ENCODE data around the gene SPR.

Gene SPR

GRCh38 chr2:72920318-72921087 lies 33.3 kb downstream of the SPR start:
- Histone ChIP-seq H3K36me3 (no peaks in the 10 kb centered on the region), H3K9ac (no peak overlapping the region), H3K4me3 (peak overlapping the region; percentile 30)

GRCh38 chr2:72921088-72921851 lies 34.1 kb downstream of the SPR start:
- Histone ChIP-seq H3K9ac (no peak overlapping the region), H3K4me1 (peaks cover 43% of the 10 kb centered on the region), H3K9me3 (no peaks in the 10 kb centered on the region), H3K27ac (no peak overlapping the region), H3K4me3 (no peak overlapping the region), H3K36me3 (no peaks in the 10 kb centered on the region), H3K27me3 (peaks cover 100% of the 10 kb centered on the region), H4K20me1 (peaks cover 97% of the 10 kb centered on the region), H3K4me2 (no peak overlapping the region)
- TF ChIP-seq Cebpa-rat (IDR thresholded peaks at IDR 0.05): no peak

More at GRCh38 chr2:72920318-72921087, 33.3 kb downstream of the SPR start:
- Histone ChIP-seq H3K4me2 (peak overlapping the region; percentile 47), H3K9me3 (no peaks in the 10 kb centered on the region), H3K4me1 (peaks cover 49% of the 10 kb centered on the region), H3K27ac (no peak overlapping the region), H4K20me1 (peaks cover 96% of the 10 kb centered on the region), H3K27me3 (peaks cover 100% of the 10 kb centered on the region)
- no peak for TF ChIP-seq Cebpa-rat (IDR thresholded peaks at IDR 0.05)

- Histone ChIP-seq H3K4me2 (no peak overlapping the region), H3K36me3 (no peaks in the 10 kb centered on the region), H4K20me1 (peaks cover 97% of the 10 kb centered on the region), H3K4me3 (no peak overlapping the region), H3K27me3 (peaks cover 100% of the 10 kb centered on the region), H3K9me3 (no peaks in the 10 kb centered on the region), H3K4me1 (peaks cover 37% of the 10 kb centered on the region), H3K27ac (no peak overlapping the region), H3K9ac (no peak overlapping the region)
- TF ChIP-seq Cebpa-rat (IDR thresholded peaks at IDR 0.05): no peak
These were observed 34.6 kb downstream of the SPR start for GRCh38 chr2:72921853-72922252.

- Histone ChIP-seq H4K20me1 (peaks cover 86% of the 10 kb centered on the region), H3K4me3 (peak overlapping the region; percentile 26; the same call in 1 of the 2 replicates), H3K4me1 (peaks cover 21% of the 10 kb centered on the region), H3K36me3 (no peaks in the 10 kb centered on the region), H3K27me3 (peaks cover 100% of the 10 kb centered on the region), H3K9me3 (no peaks in the 10 kb centered on the region), H3K27ac (no peak overlapping the region), H3K4me2 (peak overlapping the region; percentile 32), H3K9ac (no peak overlapping the region)
- TF ChIP-seq Cebpa-rat (IDR thresholded peaks at IDR 0.05): no peak
These were observed 36.7 kb downstream of the SPR start for GRCh38 chr2:72923833-72924352.

- Histone ChIP-seq H3K4me1 (peaks cover 21% of the 10 kb centered on the region), H3K9ac (no peak overlapping the region), H3K27ac (no peak overlapping the region), H4K20me1 (peaks cover 79% of the 10 kb centered on the region), H3K4me2 (peak overlapping the region; percentile 32), H3K4me3 (peak overlapping the region; percentile 26), H3K36me3 (no peaks in the 10 kb centered on the region), H3K27me3 (peaks cover 100% of the 10 kb centered on the region), H3K9me3 (no peaks in the 10 kb centered on the region)
- TF ChIP-seq Cebpa-rat (IDR thresholded peaks at IDR 0.05): no peak
These were observed 37.4 kb downstream of the SPR start for GRCh38 chr2:72924353-72925240.

- Histone ChIP-seq H3K27ac (no peak overlapping the region), H4K20me1 (peaks cover 71% of the 10 kb centered on the region), H3K4me1 (peaks cover 14% of the 10 kb centered on the region), H3K9ac (no peak overlapping the region), H3K9me3 (no peaks in the 10 kb centered on the region), H3K36me3 (no peaks in the 10 kb centered on the region), H3K27me3 (peaks cover 99% of the 10 kb centered on the region), H3K4me2 (no peak overlapping the region), H3K4me3 (no peak overlapping the region)
- TF ChIP-seq Cebpa-rat (IDR thresholded peaks at IDR 0.05): no peak
These were observed 38.2 kb downstream of the SPR start for GRCh38 chr2:72925328-72925943.

GRCh38 chr2:72926368-72926767 lies 39.2 kb downstream of the SPR start:
- Histone ChIP-seq H3K27me3 (peaks cover 90% of the 10 kb centered on the region), H3K4me2 (no peak overlapping the region), H4K20me1 (peaks cover 62% of the 10 kb centered on the region), H3K9ac (no peak overlapping the region), H3K27ac (no peak overlapping the region), H3K4me1 (peaks cover 12% of the 10 kb centered on the region), H3K4me3 (no peak overlapping the region), H3K9me3 (no peaks in the 10 kb centered on the region), H3K36me3 (no peaks in the 10 kb centered on the region)
- TF ChIP-seq Cebpa-rat (IDR thresholded peaks at IDR 0.05): no peak

GRCh38 chr2:72926811-72927465 lies 39.7 kb downstream of the SPR start:
- Histone ChIP-seq H3K27me3 (peaks cover 84% of the 10 kb centered on the region), H3K9me3 (no peaks in the 10 kb centered on the region), H3K9ac (no peak overlapping the region), H3K27ac (no peak overlapping the region), H3K4me3 (no peak overlapping the region), H4K20me1 (peaks cover 56% of the 10 kb centered on the region), H3K4me2 (no peak overlapping the region), H3K36me3 (no peaks in the 10 kb centered on the region), H3K4me1 (peaks cover 18% of the 10 kb centered on the region)
- TF ChIP-seq Cebpa-rat (IDR thresholded peaks at IDR 0.05): peak; percentile 55; the same call in 1 of the 2 replicates

Measured in BLaER1 (cell line).